ENCODE data around the gene STOML2.

Gene STOML2

DNA sequence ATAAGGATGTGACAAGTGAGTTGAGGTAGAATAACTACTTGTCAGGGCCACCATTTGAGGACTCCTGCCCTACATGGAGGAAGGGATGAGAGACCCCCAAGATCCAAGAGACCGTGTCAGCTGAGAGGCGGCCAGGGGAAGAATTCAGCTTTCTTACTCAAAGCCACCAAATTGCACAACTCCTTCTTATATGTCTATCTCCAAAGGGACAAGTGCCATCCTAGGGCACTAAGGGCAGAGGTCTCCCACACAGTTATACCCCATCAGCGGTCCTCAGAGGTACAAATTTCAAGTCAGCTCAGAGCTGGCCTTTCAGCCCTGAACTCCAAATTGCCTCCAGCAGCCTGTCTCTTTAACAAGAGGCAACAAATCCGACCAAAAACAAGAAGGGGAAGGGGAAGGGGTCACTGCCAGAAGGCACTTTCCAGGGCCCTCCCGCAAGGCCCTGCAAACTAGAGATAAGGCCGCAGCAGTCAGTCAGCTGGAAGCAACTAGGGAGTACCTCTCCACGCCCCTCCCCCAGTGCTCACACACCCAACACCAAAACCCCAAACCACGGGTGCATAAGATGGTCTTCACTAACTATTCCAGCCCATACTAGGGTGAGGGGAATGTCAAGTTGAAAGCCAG, 6.1 kb upstream of the STOML2 start:
- Histone ChIP-seq H3K4me1 (ENCODE audit: insufficient read depth, low read length, severe bottlenecking) (peaks cover 17% of the 10 kb centered on the region), H3K9me2 (ENCODE audit: low read depth, low read length) (no peaks in the 10 kb centered on the region), H3K27me3 (ENCODE audit: insufficient read depth, low read length) (no peaks in the 10 kb centered on the region), H4K20me1 (ENCODE audit: insufficient read depth, low read length) (no peaks in the 10 kb centered on the region), H2AFZ (ENCODE audit: low read length) (no peak overlapping the region), H3K4me3 (ENCODE audit: low read depth, low read length, poor library complexity, severe bottlenecking) (no peak overlapping the region), H3K79me2 (ENCODE audit: insufficient read depth, low read length) (no peaks in the 10 kb centered on the region), H3K4me2 (ENCODE audit: low read length) (no peak overlapping the region), H3K9me3 (ENCODE audit: low read length) (no peaks in the 10 kb centered on the region), H3K27ac (ENCODE audit: low read depth, low read length, poor library complexity, severe bottlenecking) (no peak overlapping the region), H3F3A (ENCODE audit: insufficient read depth, low read length) (no peaks in the 10 kb centered on the region), H3K36me3 (ENCODE audit: insufficient read depth, low read length) (no peaks in the 10 kb centered on the region; the same call in 1 of the 2 replicates), H3K9ac (ENCODE audit: low read length) (no peak overlapping the region)
- TF ChIP-seq CTCF (IDR thresholded peaks at IDR 0.05; ENCODE audit: low read length): no peak
- TF ChIP-seq EZH2 (IDR thresholded peaks at IDR 0.05; ENCODE audit: borderline replicate concordance, low read length): no peak

- Histone ChIP-seq H3K4me3 (ENCODE audit: low read depth, low read length, poor library complexity, severe bottlenecking) (no peak overlapping the region), H3K9me2 (ENCODE audit: low read depth, low read length) (no peaks in the 10 kb centered on the region), H2AFZ (ENCODE audit: low read length) (no peak overlapping the region), H3K9me3 (ENCODE audit: low read length) (no peaks in the 10 kb centered on the region), H3K4me2 (ENCODE audit: low read length) (no peak overlapping the region), H3K79me2 (ENCODE audit: insufficient read depth, low read length) (no peaks in the 10 kb centered on the region), H3K9ac (ENCODE audit: low read length) (no peak overlapping the region), H3K36me3 (ENCODE audit: insufficient read depth, low read length) (no peaks in the 10 kb centered on the region; the same call in 1 of the 2 replicates), H3K27ac (ENCODE audit: low read depth, low read length, poor library complexity, severe bottlenecking) (no peak overlapping the region), H3K4me1 (ENCODE audit: insufficient read depth, low read length, severe bottlenecking) (peaks cover 16% of the 10 kb centered on the region), H3F3A (ENCODE audit: insufficient read depth, low read length) (no peaks in the 10 kb centered on the region), H3K27me3 (ENCODE audit: insufficient read depth, low read length) (no peaks in the 10 kb centered on the region), H4K20me1 (ENCODE audit: insufficient read depth, low read length) (no peaks in the 10 kb centered on the region)
- no peak for TF ChIP-seq EZH2 (IDR thresholded peaks at IDR 0.05; ENCODE audit: borderline replicate concordance, low read length)
- TF ChIP-seq CTCF (IDR thresholded peaks at IDR 0.05; ENCODE audit: low read length): no peak
Observed at GRCh38 chr9:35108461-35108860, 5.5 kb upstream of the STOML2 start.

- H3K9me3 ChIP-seq (ENCODE audit: low read length): no peaks in the 10 kb centered on the region
- H2AFZ ChIP-seq (ENCODE audit: low read length): no peak overlapping the region
- H3K4me3 ChIP-seq (ENCODE audit: low read depth, low read length, poor library complexity, severe bottlenecking): no peak overlapping the region
- peaks cover 2% of the 10 kb centered on the region for H3K79me2 ChIP-seq (ENCODE audit: insufficient read depth, low read length)
- H3K9me2 ChIP-seq (ENCODE audit: low read depth, low read length): no peaks in the 10 kb centered on the region
- H3K36me3 ChIP-seq (ENCODE audit: insufficient read depth, low read length): no peaks in the 10 kb centered on the region; the same call in 1 of the 2 replicates
- H3K4me2 ChIP-seq (ENCODE audit: low read length): no peak overlapping the region
- H3F3A ChIP-seq (ENCODE audit: insufficient read depth, low read length): no peaks in the 10 kb centered on the region
- H3K4me1 ChIP-seq (ENCODE audit: insufficient read depth, low read length, severe bottlenecking): peaks cover 19% of the 10 kb centered on the region
- H3K27me3 ChIP-seq (ENCODE audit: insufficient read depth, low read length): no peaks in the 10 kb centered on the region
- no peaks in the 10 kb centered on the region for H4K20me1 ChIP-seq (ENCODE audit: insufficient read depth, low read length)
- TF ChIP-seq EZH2 (IDR thresholded peaks at IDR 0.05; ENCODE audit: borderline replicate concordance, low read length) (no peak), CTCF (IDR thresholded peaks at IDR 0.05; ENCODE audit: low read length) (no peak)
- H3K27ac ChIP-seq (ENCODE audit: low read depth, low read length, poor library complexity, severe bottlenecking): no peak overlapping the region
- no peak overlapping the region for H3K9ac ChIP-seq (ENCODE audit: low read length)
Observed at GRCh38 chr9:35107297-35108290, 4.7 kb upstream of the STOML2 start.
